Loucy (cell line): ENCODE data around the gene PRR12.

Source experiments
- CTCF ChIP-seq: fragments of 200-600 bp; sonication (generic); conservative IDR thresholded peaks from 2 replicates; pipeline ENCODE4 v1.5.1; 2014; ENCODE audit warnings: mild to moderate bottlenecking, antibody characterized with exemption, low read length
- EZH2phosphoT487 ChIP-seq: fragments of 200-600 bp; IDR thresholded peaks from 2 replicates; pipeline ENCODE4 v1.6.1; 2018; ENCODE audit warnings: antibody characterized with exemption, mild to moderate bottlenecking, moderate library complexity, borderline replicate concordance

DNA sequence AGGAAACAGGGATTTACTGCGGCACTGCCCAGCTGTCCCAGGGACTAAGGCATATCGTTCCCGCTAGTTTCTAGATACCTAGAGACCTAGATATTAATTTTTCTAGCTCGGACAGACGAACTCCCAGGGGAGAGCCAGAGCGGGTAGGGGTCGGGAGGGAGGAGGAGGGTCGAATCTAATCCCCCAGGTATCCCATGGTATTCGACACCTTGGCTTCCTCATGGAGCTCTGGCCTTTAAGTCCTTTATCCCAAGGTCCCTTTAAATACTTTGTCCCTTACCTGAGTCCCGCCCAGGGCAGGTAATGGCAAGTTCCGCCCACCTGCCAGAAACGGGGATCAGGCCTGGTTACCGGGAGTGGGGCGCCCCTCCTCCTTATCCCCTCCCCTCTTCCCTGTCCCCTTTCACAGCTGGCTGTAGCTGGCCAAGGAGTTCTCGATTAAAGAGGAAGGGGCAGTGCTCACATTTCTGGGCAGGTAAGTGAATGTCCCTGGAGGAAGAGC, 9.9 kb upstream of the PRR12 start, which contains the start of gene PRRG2:
- no peak for TF ChIP-seq CTCF
- no peak for TF ChIP-seq EZH2phosphoT487
